Right lobe of liver (tissue), 4 donors: ENCODE results near the gene TMC4.

Source experiments
- CTCF ChIP-seq, 4 donors: fragments of 200-600 bp in 3 of 4; fragments of 450-650 bp in 1 of 4; IDR thresholded peaks; one replicate each; pipeline versions ENCODE4 v1.5.1 to v1.8.0; 2016 to 2022; ENCODE audit warnings: antibody characterized with exemption in 4 of 4, mild to moderate bottlenecking in 2 of 4
- POLR2A ChIP-seq: fragments of 450-650 bp; IDR thresholded peaks from one replicate; pipeline ENCODE4 v1.6.1; 2017; ENCODE audit warnings: antibody characterized with exemption, mild to moderate bottlenecking
- donor health status: DM: no; HTN: no; CAD: no.
- donor health status: DM: no; HTN: no; CAD: no.
- donor health status: DM: no; HTN: yes; CAD: no.

GRCh38 chr19:54155694-54156093, 17.3 kb downstream of the TMC4 start:
- TF ChIP-seq CTCF (IDR thresholded peaks at IDR 0.05) = no peak
- no peak for TF ChIP-seq POLR2A
